Measurements from ENCODE around the gene TBXT. TPM values are rescaled to one million over a fixed set of nuclear protein-coding genes. Genes with fewer than 3 reads are reported as not detected.

Gene TBXT
- total and polyA plus RNA-seq, 2 experiments from 2014 or later: 0.23 TPM; not detected in 1

DNA sequence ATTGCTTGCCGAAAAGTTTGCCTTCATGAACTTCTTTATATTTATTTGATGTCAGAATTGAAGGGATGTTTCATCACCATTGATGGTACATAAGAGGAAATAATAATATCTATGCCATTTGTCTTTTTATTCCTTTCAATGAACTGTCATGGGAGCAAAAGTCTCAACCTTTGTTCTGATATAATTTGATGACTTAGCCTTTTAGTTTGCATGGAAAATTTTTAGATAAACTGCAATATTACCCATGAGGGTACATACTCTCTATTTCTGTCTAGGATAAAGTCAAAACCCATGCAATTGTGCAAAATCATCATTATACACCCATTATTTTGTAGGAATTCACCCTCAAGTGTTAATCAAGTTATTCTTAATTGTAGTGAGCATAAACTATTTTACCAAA, 15.9 kb downstream of the TBXT start:
- Histone ChIP-seq H3K27ac (ENCODE audit: low read depth) (no peak overlapping the region), H3K4me2 (no peak overlapping the region), H3K27me3 (ENCODE audit: insufficient read depth) (no peaks in the 10 kb centered on the region), H3K36me3 (ENCODE audit: insufficient read depth) (peaks cover 10% of the 10 kb centered on the region), H3F3A (replicated peaks; ENCODE audit: low read depth) (no peaks in the 10 kb centered on the region), H3K4me3 (no peak overlapping the region), H3K79me2 (replicated peaks; ENCODE audit: insufficient read depth) (no peaks in the 10 kb centered on the region), H2AFZ (no peak overlapping the region), H4K20me1 (replicated peaks; ENCODE audit: insufficient read depth) (no peaks in the 10 kb centered on the region), H3K9me2 (ENCODE audit: insufficient read depth) (no peaks in the 10 kb centered on the region; the same call in 1 of the 2 replicates), H3K4me1 (ENCODE audit: insufficient read depth) (no peaks in the 10 kb centered on the region)
- Mint-ChIP-seq H3K4me3 (no peak overlapping the region), H3K36me3 (ENCODE audit: low read depth) (peaks cover 8% of the 10 kb centered on the region; the same call in 2 of the 3 replicates), H3K9me3 (peaks cover 27% of the 10 kb centered on the region), H3K4me1 (no peaks in the 10 kb centered on the region), H3K27ac (no peak overlapping the region), H3K27me3 (ENCODE audit: insufficient read depth, low read depth, poor library complexity) (no peaks in the 10 kb centered on the region)
- no peak for TF ChIP-seq ZNF114 (CRISPR knock-in tag; IDR thresholded peaks at IDR 0.05)
- TF ChIP-seq, protein P1, sequence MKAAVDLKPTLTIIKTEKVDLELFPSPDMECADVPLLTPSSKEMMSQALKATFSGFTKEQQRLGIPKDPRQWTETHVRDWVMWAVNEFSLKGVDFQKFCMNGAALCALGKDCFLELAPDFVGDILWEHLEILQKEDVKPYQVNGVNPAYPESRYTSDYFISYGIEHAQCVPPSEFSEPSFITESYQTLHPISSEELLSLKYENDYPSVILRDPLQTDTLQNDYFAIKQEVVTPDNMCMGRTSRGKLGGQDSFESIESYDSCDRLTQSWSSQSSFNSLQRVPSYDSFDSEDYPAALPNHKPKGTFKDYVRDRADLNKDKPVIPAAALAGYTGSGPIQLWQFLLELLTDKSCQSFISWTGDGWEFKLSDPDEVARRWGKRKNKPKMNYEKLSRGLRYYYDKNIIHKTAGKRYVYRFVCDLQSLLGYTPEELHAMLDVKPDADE (IDR thresholded peaks at IDR 0.05): no peak
- TF ChIP-seq, protein P2, sequence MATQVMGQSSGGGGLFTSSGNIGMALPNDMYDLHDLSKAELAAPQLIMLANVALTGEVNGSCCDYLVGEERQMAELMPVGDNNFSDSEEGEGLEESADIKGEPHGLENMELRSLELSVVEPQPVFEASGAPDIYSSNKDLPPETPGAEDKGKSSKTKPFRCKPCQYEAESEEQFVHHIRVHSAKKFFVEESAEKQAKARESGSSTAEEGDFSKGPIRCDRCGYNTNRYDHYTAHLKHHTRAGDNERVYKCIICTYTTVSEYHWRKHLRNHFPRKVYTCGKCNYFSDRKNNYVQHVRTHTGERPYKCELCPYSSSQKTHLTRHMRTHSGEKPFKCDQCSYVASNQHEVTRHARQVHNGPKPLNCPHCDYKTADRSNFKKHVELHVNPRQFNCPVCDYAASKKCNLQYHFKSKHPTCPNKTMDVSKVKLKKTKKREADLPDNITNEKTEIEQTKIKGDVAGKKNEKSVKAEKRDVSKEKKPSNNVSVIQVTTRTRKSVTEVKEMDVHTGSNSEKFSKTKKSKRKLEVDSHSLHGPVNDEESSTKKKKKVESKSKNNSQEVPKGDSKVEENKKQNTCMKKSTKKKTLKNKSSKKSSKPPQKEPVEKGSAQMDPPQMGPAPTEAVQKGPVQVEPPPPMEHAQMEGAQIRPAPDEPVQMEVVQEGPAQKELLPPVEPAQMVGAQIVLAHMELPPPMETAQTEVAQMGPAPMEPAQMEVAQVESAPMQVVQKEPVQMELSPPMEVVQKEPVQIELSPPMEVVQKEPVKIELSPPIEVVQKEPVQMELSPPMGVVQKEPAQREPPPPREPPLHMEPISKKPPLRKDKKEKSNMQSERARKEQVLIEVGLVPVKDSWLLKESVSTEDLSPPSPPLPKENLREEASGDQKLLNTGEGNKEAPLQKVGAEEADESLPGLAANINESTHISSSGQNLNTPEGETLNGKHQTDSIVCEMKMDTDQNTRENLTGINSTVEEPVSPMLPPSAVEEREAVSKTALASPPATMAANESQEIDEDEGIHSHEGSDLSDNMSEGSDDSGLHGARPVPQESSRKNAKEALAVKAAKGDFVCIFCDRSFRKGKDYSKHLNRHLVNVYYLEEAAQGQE (IDR thresholded peaks at IDR 0.05; ENCODE audit: unreplicated experiment): no peak
- TF ChIP-seq ZNF331 (CRISPR knock-in tag; IDR thresholded peaks at IDR 0.05; ENCODE audit: low read depth): no peak
- no peak for TF ChIP-seq POLR2AphosphoS5 (IDR thresholded peaks at IDR 0.05; ENCODE audit: low read depth)
- TF ChIP-seq, protein P3, sequence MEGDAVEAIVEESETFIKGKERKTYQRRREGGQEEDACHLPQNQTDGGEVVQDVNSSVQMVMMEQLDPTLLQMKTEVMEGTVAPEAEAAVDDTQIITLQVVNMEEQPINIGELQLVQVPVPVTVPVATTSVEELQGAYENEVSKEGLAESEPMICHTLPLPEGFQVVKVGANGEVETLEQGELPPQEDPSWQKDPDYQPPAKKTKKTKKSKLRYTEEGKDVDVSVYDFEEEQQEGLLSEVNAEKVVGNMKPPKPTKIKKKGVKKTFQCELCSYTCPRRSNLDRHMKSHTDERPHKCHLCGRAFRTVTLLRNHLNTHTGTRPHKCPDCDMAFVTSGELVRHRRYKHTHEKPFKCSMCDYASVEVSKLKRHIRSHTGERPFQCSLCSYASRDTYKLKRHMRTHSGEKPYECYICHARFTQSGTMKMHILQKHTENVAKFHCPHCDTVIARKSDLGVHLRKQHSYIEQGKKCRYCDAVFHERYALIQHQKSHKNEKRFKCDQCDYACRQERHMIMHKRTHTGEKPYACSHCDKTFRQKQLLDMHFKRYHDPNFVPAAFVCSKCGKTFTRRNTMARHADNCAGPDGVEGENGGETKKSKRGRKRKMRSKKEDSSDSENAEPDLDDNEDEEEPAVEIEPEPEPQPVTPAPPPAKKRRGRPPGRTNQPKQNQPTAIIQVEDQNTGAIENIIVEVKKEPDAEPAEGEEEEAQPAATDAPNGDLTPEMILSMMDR (conservative IDR thresholded peaks at IDR 0.05; ENCODE audit: low read depth in 2 of 2): no peak
- TF ChIP-seq, protein P4, sequence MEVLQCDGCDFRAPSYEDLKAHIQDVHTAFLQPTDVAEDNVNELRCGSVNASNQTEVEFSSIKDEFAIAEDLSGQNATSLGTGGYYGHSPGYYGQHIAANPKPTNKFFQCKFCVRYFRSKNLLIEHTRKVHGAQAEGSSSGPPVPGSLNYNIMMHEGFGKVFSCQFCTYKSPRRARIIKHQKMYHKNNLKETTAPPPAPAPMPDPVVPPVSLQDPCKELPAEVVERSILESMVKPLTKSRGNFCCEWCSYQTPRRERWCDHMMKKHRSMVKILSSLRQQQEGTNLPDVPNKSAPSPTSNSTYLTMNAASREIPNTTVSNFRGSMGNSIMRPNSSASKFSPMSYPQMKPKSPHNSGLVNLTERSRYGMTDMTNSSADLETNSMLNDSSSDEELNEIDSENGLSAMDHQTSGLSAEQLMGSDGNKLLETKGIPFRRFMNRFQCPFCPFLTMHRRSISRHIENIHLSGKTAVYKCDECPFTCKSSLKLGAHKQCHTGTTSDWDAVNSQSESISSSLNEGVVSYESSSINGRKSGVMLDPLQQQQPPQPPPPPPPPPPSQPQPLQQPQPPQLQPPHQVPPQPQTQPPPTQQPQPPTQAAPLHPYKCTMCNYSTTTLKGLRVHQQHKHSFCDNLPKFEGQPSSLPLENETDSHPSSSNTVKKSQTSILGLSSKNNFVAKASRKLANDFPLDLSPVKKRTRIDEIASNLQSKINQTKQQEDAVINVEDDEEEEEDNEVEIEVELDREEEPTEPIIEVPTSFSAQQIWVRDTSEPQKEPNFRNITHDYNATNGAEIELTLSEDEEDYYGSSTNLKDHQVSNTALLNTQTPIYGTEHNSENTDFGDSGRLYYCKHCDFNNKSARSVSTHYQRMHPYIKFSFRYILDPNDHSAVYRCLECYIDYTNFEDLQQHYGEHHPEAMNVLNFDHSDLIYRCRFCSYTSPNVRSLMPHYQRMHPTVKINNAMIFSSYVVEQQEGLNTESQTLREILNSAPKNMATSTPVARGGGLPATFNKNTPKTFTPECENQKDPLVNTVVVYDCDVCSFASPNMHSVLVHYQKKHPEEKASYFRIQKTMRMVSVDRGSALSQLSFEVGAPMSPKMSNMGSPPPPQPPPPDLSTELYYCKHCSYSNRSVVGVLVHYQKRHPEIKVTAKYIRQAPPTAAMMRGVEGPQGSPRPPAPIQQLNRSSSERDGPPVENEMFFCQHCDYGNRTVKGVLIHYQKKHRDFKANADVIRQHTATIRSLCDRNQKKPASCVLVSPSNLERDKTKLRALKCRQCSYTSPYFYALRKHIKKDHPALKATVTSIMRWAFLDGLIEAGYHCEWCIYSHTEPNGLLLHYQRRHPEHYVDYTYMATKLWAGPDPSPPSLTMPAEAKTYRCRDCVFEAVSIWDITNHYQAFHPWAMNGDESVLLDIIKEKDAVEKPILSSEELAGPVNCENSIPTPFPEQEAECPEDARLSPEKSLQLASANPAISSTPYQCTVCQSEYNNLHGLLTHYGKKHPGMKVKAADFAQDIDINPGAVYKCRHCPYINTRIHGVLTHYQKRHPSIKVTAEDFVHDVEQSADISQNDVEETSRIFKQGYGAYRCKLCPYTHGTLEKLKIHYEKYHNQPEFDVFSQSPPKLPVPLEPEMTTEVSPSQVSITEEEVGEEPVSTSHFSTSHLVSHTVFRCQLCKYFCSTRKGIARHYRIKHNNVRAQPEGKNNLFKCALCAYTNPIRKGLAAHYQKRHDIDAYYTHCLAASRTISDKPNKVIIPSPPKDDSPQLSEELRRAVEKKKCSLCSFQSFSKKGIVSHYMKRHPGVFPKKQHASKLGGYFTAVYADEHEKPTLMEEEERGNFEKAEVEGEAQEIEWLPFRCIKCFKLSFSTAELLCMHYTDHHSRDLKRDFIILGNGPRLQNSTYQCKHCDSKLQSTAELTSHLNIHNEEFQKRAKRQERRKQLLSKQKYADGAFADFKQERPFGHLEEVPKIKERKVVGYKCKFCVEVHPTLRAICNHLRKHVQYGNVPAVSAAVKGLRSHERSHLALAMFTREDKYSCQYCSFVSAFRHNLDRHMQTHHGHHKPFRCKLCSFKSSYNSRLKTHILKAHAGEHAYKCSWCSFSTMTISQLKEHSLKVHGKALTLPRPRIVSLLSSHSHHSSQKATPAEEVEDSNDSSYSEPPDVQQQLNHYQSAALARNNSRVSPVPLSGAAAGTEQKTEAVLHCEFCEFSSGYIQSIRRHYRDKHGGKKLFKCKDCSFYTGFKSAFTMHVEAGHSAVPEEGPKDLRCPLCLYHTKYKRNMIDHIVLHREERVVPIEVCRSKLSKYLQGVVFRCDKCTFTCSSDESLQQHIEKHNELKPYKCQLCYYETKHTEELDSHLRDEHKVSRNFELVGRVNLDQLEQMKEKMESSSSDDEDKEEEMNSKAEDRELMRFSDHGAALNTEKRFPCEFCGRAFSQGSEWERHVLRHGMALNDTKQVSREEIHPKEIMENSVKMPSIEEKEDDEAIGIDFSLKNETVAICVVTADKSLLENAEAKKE (CRISPR knock-in tag; IDR thresholded peaks at IDR 0.05): no peak
- TF ChIP-seq NANOG (IDR thresholded peaks at IDR 0.05; ENCODE audit: borderline replicate concordance): no peak
- TF ChIP-seq EZH2 (IDR thresholded peaks at IDR 0.05; ENCODE audit: low read depth, unreplicated experiment): no peak
- TF ChIP-seq EZH2phosphoT487 (IDR thresholded peaks at IDR 0.05; ENCODE audit: unreplicated experiment): no peak
- ATAC-seq: no peak
- DNase-seq (ENCODE audit: low spot score): no peak

All from GM23338 (cell line).